Right cardiac atrium (tissue), 5 donors: Measurements from ENCODE around the gene MAB21L4. TPM values are rescaled to one million over a fixed set of nuclear protein-coding genes. Genes with fewer than 3 reads are reported as not detected.
A peak's percentile ranks its signal among the peaks of the same experiment; 100 is the strongest.

Source experiments
- ATAC-seq, 2 donors: fragments of 200-7000 bp; cut with Tn5 transposase; one replicate each; pipeline versions ENCODE4 v1.8.0 to v1.9.1; 2020; ENCODE audit warnings: moderate library complexity in 2 of 2, mild to moderate bottlenecking in 1 of 2
- DNase-seq, 3 donors: peaks; one replicate each; pipeline ENCODE4 v3.0.0-alpha.2; 2020
- H3K27ac ChIP-seq: one replicate; pipeline ENCODE4 v1.5.1; 2013; ENCODE audit warnings: mild to moderate bottlenecking, low read length, control low read depth, moderate library complexity
- H3K27me3 ChIP-seq: one replicate; pipeline ENCODE4 v1.6.1; 2013; ENCODE audit not compliant: control insufficient read depth, insufficient read depth
- H3K4me1 ChIP-seq: one replicate; pipeline ENCODE4 v1.6.1; 2013; ENCODE audit warnings: low read length; ENCODE audit not compliant: control insufficient read depth, insufficient read depth
- H3K4me3 ChIP-seq: one replicate; pipeline ENCODE4 v1.5.1; 2013; ENCODE audit warnings: low read length, control low read depth
- H3K9me3 ChIP-seq: one replicate; pipeline ENCODE4 v1.6.1; 2013; ENCODE audit warnings: low read length; ENCODE audit not compliant: control insufficient read depth
- WGBS: extraction: QIAGEN DNeasy Blood & Tissue Kit; methylation state at CpG from one replicate; pipeline ENCODE4 v1.1.7; 2013; 5-methylcytosine and 5-hydroxymethylcytosine counted together
- intact Hi-C, 4 donors: fragments of 100-400 bp; cut with DNase I; formaldehyde crosslinking; loops; one replicate each; pipeline versions ENCODE4 v1.11.0 to v1.14.0; 2022 to 2023
- polyA plus RNA-seq: library from polyadenylated mRNA; stranded (reverse); fragments of 200-250 nt; gene quantifications from one replicate; pipeline ENCODE4 v1.2.3, GENCODE V29; 2013
- total RNA-seq, 4 donors: library from RNA; stranded (reverse); fragmentation: NEBNext Ultra II Directional; extraction: Animal tissue kit (Norgen Biotek cat#: 25700); gene quantifications; one replicate each; pipeline ENCODE4 v1.2.1, GENCODE V29; 2021
- donor health status: healthy with polysubstance abuse.
- donor health status: DM: no; HTN: yes; CAD: no.
- donor health status: DM: no; HTN: no; CAD: no.
- donor health status: DM: no; HTN: yes; CAD: no; lungs with severe emphysema.
- donor health status: DM: yes; HTN: yes; CAD: no.

The MAB21L4 gene
- total and polyA plus RNA-seq, 5 donors = not detected

- peak; percentile 75 to 78 for ATAC-seq
- peak; percentile 91 to 94 (median 93) for DNase-seq
- Histone ChIP-seq H3K4me3 (no peak overlapping the region), H3K27me3 (no peaks in the 10 kb centered on the region), H3K9me3 (no peaks in the 10 kb centered on the region), H3K4me1 (no peaks in the 10 kb centered on the region), H3K27ac (no peak overlapping the region)
- 6% methylated on average over 24 of the region's 24 CpGs for whole genome bisulfite sequencing
- intact Hi-C loops = loop anchor here in 3 of 4 donors (10.0 kb wide), 1 partner anchor 78 kb away; the partner anchor contains the start of gene SNED1 (in 3 of the 3)
Observed at GRCh38 chr2:240916571-240917008, 20.6 kb upstream of the MAB21L4 start.

GRCh38 chr2:240915526-240916341, 19.8 kb upstream of the MAB21L4 start:
- peak; percentile 32 to 65 (median 59) for DNase-seq
- Histone ChIP-seq H3K9me3 (no peaks in the 10 kb centered on the region), H3K4me3 (no peak overlapping the region), H3K4me1 (no peaks in the 10 kb centered on the region), H3K27me3 (no peaks in the 10 kb centered on the region), H3K27ac (no peak overlapping the region)
- intact Hi-C loops = loop anchor here in 3 of 4 donors (10.0 kb wide), 1 partner anchor 79 kb away; the partner anchor contains the start of gene SNED1 (in 3 of the 3)
- no peak for ATAC-seq
- WGBS = 27% methylated on average over 34 of the region's 34 CpGs

- intact Hi-C loops = loop anchor here (5.0 to 10.0 kb wide), 2 partner anchors 77 to 80 kb away; partner anchors contain the start of gene SNED1 (in 3 of the 4)
- Histone ChIP-seq H3K27me3 (no peaks in the 10 kb centered on the region), H3K27ac (no peak overlapping the region), H3K4me1 (no peaks in the 10 kb centered on the region), H3K4me3 (no peak overlapping the region), H3K9me3 (no peaks in the 10 kb centered on the region)
- WGBS = 47% methylated on average over 25 of the region's 25 CpGs
- no peak for ATAC-seq
- DNase-seq = peak; percentile 25 to 67 (median 51)
Observed at GRCh38 chr2:240914645-240915525, 18.9 kb upstream of the MAB21L4 start.

DNA sequence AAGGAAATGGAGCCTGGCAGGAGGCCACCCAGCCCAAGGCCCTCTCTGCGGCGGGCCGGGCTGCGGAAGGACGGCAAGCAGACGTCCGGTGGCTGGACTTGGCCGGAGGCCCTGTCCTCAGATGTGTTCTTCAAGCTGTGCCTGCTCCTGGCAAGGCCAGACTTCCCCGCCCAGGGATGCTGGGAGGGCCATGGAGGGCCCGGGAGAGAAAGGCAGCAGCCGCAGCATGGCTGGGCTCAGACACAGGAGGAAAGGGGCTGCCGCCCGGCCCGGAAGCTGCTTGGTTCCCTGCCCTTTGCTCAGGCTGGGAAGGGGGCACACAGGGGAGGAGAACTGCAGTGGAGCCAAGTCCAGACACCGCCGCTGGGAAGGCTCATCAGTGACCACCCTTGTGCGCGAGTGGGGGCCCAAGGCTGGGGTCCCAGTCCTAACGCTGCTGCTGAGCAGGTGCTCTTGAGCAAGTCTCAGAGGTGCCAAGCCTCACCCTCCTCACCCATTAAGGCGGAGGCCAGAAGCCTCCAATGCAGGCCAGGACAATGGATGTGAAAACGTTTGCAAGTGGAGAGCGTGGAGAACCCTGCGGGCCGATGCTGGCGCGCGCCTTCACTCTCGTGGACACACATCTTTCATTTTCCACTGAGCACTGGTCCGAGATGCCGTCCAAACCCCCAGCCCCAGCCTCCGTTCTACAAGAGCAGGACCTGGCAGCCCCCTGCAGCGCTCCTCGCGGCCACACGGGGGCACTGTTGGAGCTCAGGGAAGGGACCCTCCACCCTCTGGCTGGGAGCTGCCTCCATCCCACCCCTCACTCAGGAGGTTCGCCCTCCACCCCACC, 18.1 kb upstream of the MAB21L4 start:
- DNase-seq (peak; percentile 93 to 96 (median 93)), ATAC-seq (peak; percentile 75 to 87)
- no peaks in the 10 kb centered on the region for H3K27me3 ChIP-seq
- H3K4me3 ChIP-seq = no peak overlapping the region
- no peaks in the 10 kb centered on the region for H3K4me1 ChIP-seq
- no peak overlapping the region for H3K27ac ChIP-seq
- intact Hi-C loops = loop anchor here (5.0 to 10.0 kb wide), 2 partner anchors 78 to 81 kb away; partner anchors contain the start of gene SNED1 (in 3 of the 4)
- no peaks in the 10 kb centered on the region for H3K9me3 ChIP-seq
- 23% methylated on average over 36 of the region's 36 CpGs for WGBS

GRCh38 chr2:240912878-240913809, 17.2 kb upstream of the MAB21L4 start:
- H3K27me3 ChIP-seq = no peaks in the 10 kb centered on the region

GRCh38 chr2:240911641-240912265, 15.8 kb upstream of the MAB21L4 start:
- WGBS = 61% methylated on average over 20 of the region's 20 CpGs
- no peaks in the 10 kb centered on the region for H3K27me3 ChIP-seq

More at GRCh38 chr2:240912878-240913809, 17.2 kb upstream of the MAB21L4 start:
- DNase-seq = peak in 1 of 3 donors; percentile 33
- no peaks in the 10 kb centered on the region for H3K9me3 ChIP-seq
- H3K27ac ChIP-seq = no peak overlapping the region
- no peaks in the 10 kb centered on the region for H3K4me1 ChIP-seq
- intact Hi-C loops = loop anchor here (5.0 to 10.0 kb wide), 2 partner anchors 79 to 82 kb away; partner anchors contain the start of gene SNED1 (in 3 of the 4)
- ATAC-seq = no peak
- 75% methylated on average over 21 of the region's 21 CpGs for WGBS
- no peak overlapping the region for H3K4me3 ChIP-seq

GRCh38 chr2:240909216-240909974, 13.4 kb upstream of the MAB21L4 start:
- intact Hi-C loops = no loop called here
- 67% methylated on average over 17 of the region's 17 CpGs for WGBS
- ATAC-seq (no peak), DNase-seq (no peak)
- no peaks in the 10 kb centered on the region for H3K4me1 ChIP-seq
- no peaks in the 10 kb centered on the region for H3K27me3 ChIP-seq
- H3K27ac ChIP-seq = no peak overlapping the region
- no peak overlapping the region for H3K4me3 ChIP-seq
- H3K9me3 ChIP-seq = no peaks in the 10 kb centered on the region

More at GRCh38 chr2:240911641-240912265, 15.8 kb upstream of the MAB21L4 start:
- Histone ChIP-seq H3K27ac (no peak overlapping the region), H3K9me3 (no peaks in the 10 kb centered on the region), H3K4me1 (no peaks in the 10 kb centered on the region), H3K4me3 (no peak overlapping the region)
- DNase-seq (no peak), ATAC-seq (no peak)
- intact Hi-C loops = loop anchor here (5.0 to 10.0 kb wide), 2 partner anchors 81 to 83 kb away; partner anchors contain the start of gene SNED1 (in 3 of the 4)

GRCh38 chr2:240906911-240907590, 11.1 kb upstream of the MAB21L4 start:
- DNase-seq (peak in 2 of 3 donors; percentile 20 to 35), ATAC-seq (no peak)
- no peaks in the 10 kb centered on the region for H3K27me3 ChIP-seq
- WGBS = 65% methylated on average over 20 of the region's 22 CpGs
- H3K27ac ChIP-seq = no peak overlapping the region
- H3K4me3 ChIP-seq = no peak overlapping the region
- H3K9me3 ChIP-seq = no peaks in the 10 kb centered on the region
- intact Hi-C loops = no loop called here
- H3K4me1 ChIP-seq = no peaks in the 10 kb centered on the region
